NCI-H146 (cell line): ENCODE results near the gene KCNJ18.
"Not testable (repeated sequence)": the region's sequence is repeated elsewhere in the genome, so short reads cannot be mapped to it uniquely, and the experiment has no call there.

Experiments used
- DNase-seq: peaks from one replicate; lab custom pipeline; 2025; lab: John Stamatoyannopoulos, UW

Gene KCNJ18

GRCh38 chr17:21702940-21703640 is 10.8 kb downstream of the KCNJ18 start:
- not testable (repeated sequence) for DNase-seq

- not testable (repeated sequence) for DNase-seq
These were observed 11.9 kb downstream of the KCNJ18 start for GRCh38 chr17:21703891-21704872.

- DNase-seq: no peak
These were observed 12.8 kb downstream of the KCNJ18 start for GRCh38 chr17:21705021-21705601.

- DNase-seq: not testable (repeated sequence)
These were observed 13.4 kb downstream of the KCNJ18 start for GRCh38 chr17:21705746-21706145.

- not testable (repeated sequence) for DNase-seq
These were observed 14.2 kb downstream of the KCNJ18 start for GRCh38 chr17:21706546-21706945.

- not testable (repeated sequence) for DNase-seq
These were observed 14.8 kb downstream of the KCNJ18 start for GRCh38 chr17:21707131-21707530.

GRCh38 chr17:21707711-21708611 is 15.6 kb downstream of the KCNJ18 start:
- DNase-seq: not testable (repeated sequence)

- DNase-seq: not testable (repeated sequence)
These were observed 16.6 kb downstream of the KCNJ18 start for GRCh38 chr17:21708612-21709535.

GRCh38 chr17:21709994-21710393 is 17.7 kb downstream of the KCNJ18 start:
- not testable (repeated sequence) for DNase-seq

- DNase-seq: not testable (repeated sequence)
These were observed 18.2 kb downstream of the KCNJ18 start for GRCh38 chr17:21710486-21710885.

GRCh38 chr17:21711182-21711581 is 18.9 kb downstream of the KCNJ18 start:
- no peak for DNase-seq

- not testable (repeated sequence) for DNase-seq
These were observed 20.7 kb downstream of the KCNJ18 start for GRCh38 chr17:21713020-21713419.

- DNase-seq: not testable (repeated sequence)
These were observed 21.3 kb downstream of the KCNJ18 start for GRCh38 chr17:21713631-21714030.

- not testable (repeated sequence) for DNase-seq
These were observed 22.4 kb downstream of the KCNJ18 start for GRCh38 chr17:21714676-21715075.

GRCh38 chr17:21715877-21716276 is 23.6 kb downstream of the KCNJ18 start:
- DNase-seq: not testable (repeated sequence)

- not testable (repeated sequence) for DNase-seq
These were observed 26.6 kb downstream of the KCNJ18 start for GRCh38 chr17:21718971-21719370.

- not testable (repeated sequence) for DNase-seq
These were observed 27.3 kb downstream of the KCNJ18 start for GRCh38 chr17:21719511-21720226.

- DNase-seq: not testable (repeated sequence)
These were observed 28.2 kb downstream of the KCNJ18 start for GRCh38 chr17:21720566-21720965.

GRCh38 chr17:21722268-21722667 is 29.9 kb downstream of the KCNJ18 start:
- DNase-seq: not testable (repeated sequence)
